ENCODE data around the gene MEGF10.

The MEGF10 gene

DNA sequence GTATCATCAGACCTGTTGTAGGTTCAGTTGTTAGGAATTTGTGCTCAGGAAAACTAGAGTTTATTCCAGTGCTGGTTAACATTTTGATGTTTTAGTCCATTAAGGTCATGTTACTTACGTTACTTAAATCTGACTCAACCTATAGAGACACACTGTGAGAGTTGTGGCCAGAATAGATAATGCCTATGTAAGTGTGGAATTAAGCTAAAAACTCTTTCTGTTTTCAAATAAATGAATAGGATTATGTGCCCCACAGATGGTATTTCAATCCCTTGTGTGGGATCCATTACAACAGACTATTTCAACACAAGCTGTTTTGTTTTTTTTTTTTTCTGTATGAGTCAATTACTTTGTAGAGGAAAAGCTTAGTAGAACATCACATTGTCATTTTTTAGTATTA, 68.1 kb downstream of the MEGF10 start:
- no peak overlapping the region for H3K27ac ChIP-seq
- ChIA-PET CTCF (interaction anchor here (0.6 to 1.0 kb wide), 2 partner anchors 62 to 327 kb away, joined by 3 to 8 read pairs; no protein-coding TSS in a partner anchor), POLR2A (ENCODE audit: low non-redundant PET) (interaction anchor here (0.6 kb wide), 1 partner anchor 204 kb away, joined by 3 read pairs; no protein-coding TSS in a partner anchor)
- no peak for TF ChIP-seq CTCF (conservative IDR thresholded peaks at IDR 0.05; ENCODE audit: low read depth)
- no peak for DNase-seq (ENCODE audit: low spot score)

DNA sequence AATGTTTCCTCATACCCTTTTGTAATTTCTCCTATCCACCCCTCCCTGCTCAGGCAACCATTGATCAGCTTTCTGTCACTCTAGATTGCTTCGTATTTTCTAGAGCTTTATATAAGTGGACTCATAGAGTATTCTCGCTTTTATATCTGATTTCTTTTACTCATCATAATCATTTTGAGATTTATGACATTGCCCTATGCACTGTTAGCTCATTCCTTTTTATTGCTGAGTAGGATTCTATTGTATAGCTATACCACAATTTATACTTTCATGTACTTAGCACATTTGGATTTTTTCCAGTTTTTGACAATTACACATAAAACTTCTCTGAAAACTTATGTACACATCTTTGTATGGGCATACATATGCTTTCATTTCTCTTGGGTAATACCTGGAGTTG, 68.9 kb downstream of the MEGF10 start:
- no peak overlapping the region for H3K27ac ChIP-seq
- CTCF ChIA-PET: interaction anchor here (1.0 kb wide), 1 partner anchor 328 kb away, joined by 3 read pairs; no protein-coding TSS in a partner anchor

GRCh38 chr5:127363403-127363802, 72.8 kb downstream of the MEGF10 start:
- CTCF ChIA-PET: interaction anchor here (0.5 kb wide), 1 partner anchor 264 kb away, joined by 6 read pairs; no protein-coding TSS in a partner anchor
- no peak for DNase-seq (ENCODE audit: low spot score)
- no peak overlapping the region for H3K27ac ChIP-seq
- no peak for TF ChIP-seq CTCF (conservative IDR thresholded peaks at IDR 0.05; ENCODE audit: low read depth)
- POLR2A ChIA-PET (ENCODE audit: low non-redundant PET): no interaction called here

More for the DNA sequence above, 68.9 kb downstream of the MEGF10 start:
- no peak for DNase-seq (ENCODE audit: low spot score)
- no peak for TF ChIP-seq CTCF (conservative IDR thresholded peaks at IDR 0.05; ENCODE audit: low read depth)
- POLR2A ChIA-PET (ENCODE audit: low non-redundant PET): no interaction called here

GRCh38 chr5:127367029-127367428, 76.4 kb downstream of the MEGF10 start:
- TF ChIP-seq CTCF (conservative IDR thresholded peaks at IDR 0.05; ENCODE audit: low read depth): no peak
- H3K27ac ChIP-seq: no peak overlapping the region
- no peak for DNase-seq (ENCODE audit: low spot score)
- CTCF ChIA-PET: interaction anchor here (0.8 kb wide), 1 partner anchor 35 kb away, joined by 4 read pairs; no protein-coding TSS in a partner anchor
- POLR2A ChIA-PET (ENCODE audit: low non-redundant PET): no interaction called here

DNA sequence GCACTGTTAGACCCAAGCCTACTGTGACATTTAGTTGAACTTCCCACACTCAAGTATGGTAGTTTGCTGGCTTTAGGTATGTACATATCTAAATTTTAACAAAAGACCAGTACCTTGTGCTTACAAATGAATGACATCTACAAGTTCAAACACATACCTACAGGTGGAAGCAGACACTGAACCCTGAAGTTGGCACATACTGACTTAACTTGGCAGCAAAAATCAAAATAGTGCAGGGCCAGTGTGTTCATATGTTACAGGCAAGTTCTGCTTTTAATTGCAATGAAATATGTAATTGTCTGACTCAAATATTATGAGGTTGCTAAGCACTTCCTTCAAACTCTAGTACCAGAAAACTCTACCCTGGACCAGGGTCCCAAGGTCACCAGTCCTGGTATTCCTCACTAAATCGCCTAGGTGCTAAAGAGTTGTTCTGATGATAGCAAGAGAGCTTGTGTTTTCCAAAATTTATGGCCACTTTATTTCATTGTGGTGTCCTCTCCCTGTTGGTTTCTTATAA, 77.4 kb downstream of the MEGF10 start:
- CTCF ChIA-PET: interaction anchor here (0.9 kb wide), 1 partner anchor 125 kb away, joined by 4 read pairs; no protein-coding TSS in a partner anchor
- POLR2A ChIA-PET (ENCODE audit: low non-redundant PET): no interaction called here
- no peak overlapping the region for H3K27ac ChIP-seq
- DNase-seq (ENCODE audit: low spot score): no peak
- TF ChIP-seq CTCF (conservative IDR thresholded peaks at IDR 0.05; ENCODE audit: low read depth): no peak

- H3K27ac ChIP-seq: no peak overlapping the region
- ChIA-PET CTCF (no interaction called here), POLR2A (ENCODE audit: low non-redundant PET) (no interaction called here)
- no peak for DNase-seq (ENCODE audit: low spot score)
- TF ChIP-seq CTCF (conservative IDR thresholded peaks at IDR 0.05; ENCODE audit: low read depth): no peak
Measured at GRCh38 chr5:127369796-127370195, 79.2 kb downstream of the MEGF10 start.
